Body of pancreas (tissue), 4 donors: ENCODE measurements around the gene DGKE.

Source experiments
- CTCF ChIP-seq, 7 experiments: fragments of 450-650 bp in 4 of 7; fragments of 200-600 bp in 3 of 7; sonication (generic) in 3 of 7; IDR thresholded peaks; one replicate each; pipeline ENCODE4 v1.5.1; 2016 to 2019; ENCODE audit warnings: antibody characterized with exemption in 7 of 7
- POLR2A ChIP-seq, 3 donors: fragments of 450-650 bp; IDR thresholded peaks; one replicate each; pipeline ENCODE4 v1.6.1; 2016; ENCODE audit warnings: antibody characterized with exemption in 3 of 3, mild to moderate bottlenecking in 2 of 3

DNA sequence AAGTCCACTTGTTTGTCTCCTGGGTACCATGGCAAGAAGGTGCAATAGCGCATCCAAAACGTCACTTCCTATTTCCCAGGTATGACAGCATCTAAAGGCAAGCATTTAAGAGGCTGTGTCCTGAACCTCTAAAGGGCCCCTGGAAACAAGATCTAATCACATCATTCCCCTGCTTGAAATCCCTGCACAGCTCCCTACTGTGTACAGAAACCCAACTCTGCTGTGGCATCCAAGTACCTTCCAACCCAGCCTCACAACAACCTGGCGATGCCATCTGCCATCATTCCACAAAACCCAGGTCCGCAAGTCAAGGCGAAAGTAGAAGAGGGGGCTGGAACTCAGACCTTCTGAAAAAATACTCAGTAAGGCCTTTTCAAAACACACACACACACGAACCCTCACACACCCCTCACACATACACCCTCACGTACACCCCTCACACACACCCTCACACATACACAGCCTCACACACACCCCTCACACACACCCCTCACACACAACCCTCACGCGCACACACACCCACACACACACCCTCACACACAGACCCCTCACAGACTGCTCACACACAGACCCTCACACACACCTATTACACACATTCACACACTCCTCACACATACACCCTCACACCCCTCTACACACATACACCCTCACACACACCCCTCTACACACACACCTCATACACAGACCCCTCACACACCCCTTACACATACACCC, 24.7 kb upstream of the DGKE start:
- TF ChIP-seq CTCF (IDR thresholded peaks at IDR 0.05), result no peak
- no peak for TF ChIP-seq POLR2A (IDR thresholded peaks at IDR 0.05)
